Activated naive CD8-positive, alpha-beta T cell treated with anti-CD3 and anti-CD28 coated beads, Interleukin-2, amount 10 ng/mL, durations not matched to agents 7 days and 5 days (primary cell): ENCODE data around the gene CPT1B. TPM values are rescaled to one million over a fixed set of nuclear protein-coding genes. Genes with fewer than 3 reads are reported as not detected.

Experiments
- ATAC-seq: fragments of 150-1000 bp; cut with Tn5 transposase; one replicate; pipeline ENCODE4 v1.10.0; 2021; ENCODE audit warnings: low read depth, moderate library complexity
- POLR2A ChIA-PET: fragments of 350-600 bp; sonication (Branson Sonifier 250); formaldehyde crosslinking; loops from one replicate; lab custom pipeline; 2021; ENCODE audit warnings: antibody characterized with exemption; lab: Charles Lee
- DNase-seq: peaks from one replicate; pipeline ENCODE4 v3.0.0; 2021
- H3K27ac Mint-ChIP-seq: one replicate; pipeline ENCODE4 v1.8.0; 2022; ENCODE audit warnings: mild to moderate bottlenecking, mixed read lengths
- H3K27me3 Mint-ChIP-seq: one replicate; pipeline ENCODE4 v1.8.0; 2022; ENCODE audit warnings: mild to moderate bottlenecking, moderate library complexity, mixed read lengths
- H3K36me3 Mint-ChIP-seq: one replicate; pipeline ENCODE4 v1.8.0; 2021; ENCODE audit warnings: mild to moderate bottlenecking, mixed read lengths
- H3K4me1 Mint-ChIP-seq: one replicate; pipeline ENCODE4 v1.8.0; 2021; ENCODE audit warnings: mixed read lengths
- H3K4me3 Mint-ChIP-seq: one replicate; pipeline ENCODE4 v1.8.0; 2022; ENCODE audit warnings: mild to moderate bottlenecking, moderate library complexity, mixed read lengths
- H3K9me3 Mint-ChIP-seq: one replicate; pipeline ENCODE4 v1.8.0; 2021; ENCODE audit warnings: mixed read lengths
- total RNA-seq, 2 experiments: library from RNA; stranded (reverse); gene quantifications; one replicate each; pipeline ENCODE4 v1.2.3, GENCODE V29; 2021

CPT1B gene
- total RNA-seq, 2 experiments from 2014 or later: 85.2 to 95.4 TPM

- H3K27me3 Mint-ChIP-seq: no peaks in the 10 kb centered on the region
- peak overlapping the region; percentile 81 for H3K4me3 Mint-ChIP-seq
- H3K9me3 Mint-ChIP-seq: no peaks in the 10 kb centered on the region
- ATAC-seq (no peak), DNase-seq (no peak)
- H3K36me3 Mint-ChIP-seq: peaks cover 10% of the 10 kb centered on the region
- peaks cover 22% of the 10 kb centered on the region for H3K4me1 Mint-ChIP-seq
- POLR2A ChIA-PET: interaction anchor here (1.0 to 9.8 kb wide), 8 partner anchors 11 to 71 kb away, joined by 4 to 300 read pairs (median 39); partner anchors contain the start of genes CHKB, LMF2, NCAPH2 and SCO2
- peak overlapping the region; percentile 87 for H3K27ac Mint-ChIP-seq
Measured at GRCh38 chr22:50550395-50550794, 27.8 kb downstream of the CPT1B start.

GRCh38 chr22:50548921-50549790, 29.1 kb downstream of the CPT1B start:
- H3K4me1 Mint-ChIP-seq: peaks cover 32% of the 10 kb centered on the region
- peak overlapping the region; percentile 81 for H3K4me3 Mint-ChIP-seq
- ATAC-seq: peak; percentile 7
- H3K27me3 Mint-ChIP-seq: no peaks in the 10 kb centered on the region
- no peaks in the 10 kb centered on the region for H3K9me3 Mint-ChIP-seq
- POLR2A ChIA-PET: interaction anchor here (0.8 to 9.8 kb wide), 16 partner anchors 8 to 305 kb away, joined by 3 to 300 read pairs (median 8); partner anchors contain the start of genes CPT1B, LMF2, NCAPH2 and SCO2
- DNase-seq: no peak
- peak overlapping the region; percentile 91 for H3K27ac Mint-ChIP-seq
- peaks cover 10% of the 10 kb centered on the region for H3K36me3 Mint-ChIP-seq

- ATAC-seq (peak; percentile 36), DNase-seq (peak; percentile 82)
- Mint-ChIP-seq H3K36me3 (peaks cover 10% of the 10 kb centered on the region), H3K4me1 (peaks cover 32% of the 10 kb centered on the region), H3K27me3 (no peaks in the 10 kb centered on the region), H3K4me3 (peak overlapping the region; percentile 85), H3K9me3 (no peaks in the 10 kb centered on the region), H3K27ac (peak overlapping the region; percentile 94)
- POLR2A ChIA-PET: interaction anchor here (0.6 to 9.8 kb wide), 21 partner anchors 8 to 305 kb away, joined by 3 to 300 read pairs (median 7); partner anchors contain the start of genes CHKB, CPT1B, HDAC10 and LMF2
Measured at GRCh38 chr22:50548040-50548920, 29.9 kb downstream of the CPT1B start.

GRCh38 chr22:50547263-50547985, 30.8 kb downstream of the CPT1B start:
- Mint-ChIP-seq H3K9me3 (no peaks in the 10 kb centered on the region), H3K27me3 (no peaks in the 10 kb centered on the region), H3K4me1 (peaks cover 33% of the 10 kb centered on the region), H3K36me3 (peaks cover 13% of the 10 kb centered on the region), H3K27ac (peak overlapping the region; percentile 95), H3K4me3 (peak overlapping the region; percentile 87)
- DNase-seq (no peak), ATAC-seq (no peak)
- POLR2A ChIA-PET: interaction anchor here (0.8 to 9.8 kb wide), 15 partner anchors 8 to 297 kb away, joined by 3 to 300 read pairs (median 7); partner anchors contain the start of genes CHKB, CPT1B, HDAC10 and LMF2

GRCh38 chr22:50546326-50547262, 31.6 kb downstream of the CPT1B start:
- DNase-seq: no peak
- Mint-ChIP-seq H3K4me3 (peak overlapping the region; percentile 77), H3K4me1 (peaks cover 39% of the 10 kb centered on the region), H3K36me3 (peaks cover 16% of the 10 kb centered on the region), H3K27ac (peak overlapping the region; percentile 98), H3K9me3 (no peaks in the 10 kb centered on the region), H3K27me3 (no peaks in the 10 kb centered on the region)
- POLR2A ChIA-PET: interaction anchor here (0.7 to 9.8 kb wide), 11 partner anchors 7 to 74 kb away, joined by 3 to 300 read pairs (median 53); partner anchors contain the start of genes CHKB, LMF2, NCAPH2 and SCO2
- ATAC-seq: no peak

- peak; percentile 68 for DNase-seq
- ATAC-seq: peak; percentile 23
Measured at GRCh38 chr22:50545522-50546325, 32.5 kb downstream of the CPT1B start, which contains the start of gene KLHDC7B. KLHDC7B (plus strand) TSS chr22:50545899; CDS start chr22:50546244, 345 bp downstream.

GRCh38 chr22:50544746-50545253, 33.4 kb downstream of the CPT1B start:
- Mint-ChIP-seq H3K4me3 (peak overlapping the region; percentile 77), H3K36me3 (peaks cover 12% of the 10 kb centered on the region), H3K4me1 (peaks cover 45% of the 10 kb centered on the region), H3K27ac (peak overlapping the region; percentile 98), H3K27me3 (no peaks in the 10 kb centered on the region), H3K9me3 (no peaks in the 10 kb centered on the region)
- DNase-seq: peak; percentile 59
- POLR2A ChIA-PET: interaction anchor here (0.9 to 9.8 kb wide), 9 partner anchors 9 to 230 kb away, joined by 3 to 300 read pairs (median 11); partner anchors contain the start of genes ARSA, CHKB, LMF2 and NCAPH2
- peak; percentile 3 for ATAC-seq

More at GRCh38 chr22:50545522-50546325, 32.5 kb downstream of the CPT1B start, which contains the start of gene KLHDC7B:
- H3K4me3 Mint-ChIP-seq: peak within 1 kb of the TSS; percentile 77
- H3K9me3 Mint-ChIP-seq: no peaks in the 10 kb centered on the region
- no peaks in the 10 kb centered on the region for H3K27me3 Mint-ChIP-seq
- POLR2A ChIA-PET: interaction anchor here (0.6 to 9.8 kb wide), 12 partner anchors 10 to 124 kb away, joined by 3 to 300 read pairs (median 5); partner anchors contain the start of genes ARSA, CHKB, LMF2 and NCAPH2
- peaks cover 18% of the 10 kb centered on the region for H3K36me3 Mint-ChIP-seq
- peak within 1 kb of the TSS; percentile 98 for H3K27ac Mint-ChIP-seq
- H3K4me1 Mint-ChIP-seq: peaks cover 46% of the 10 kb centered on the region

GRCh38 chr22:50544078-50544745, 34.0 kb downstream of the CPT1B start:
- Mint-ChIP-seq H3K4me3 (peak overlapping the region; percentile 77), H3K36me3 (peaks cover 12% of the 10 kb centered on the region), H3K9me3 (no peaks in the 10 kb centered on the region), H3K4me1 (peaks cover 51% of the 10 kb centered on the region), H3K27ac (peak overlapping the region; percentile 98), H3K27me3 (no peaks in the 10 kb centered on the region)
- DNase-seq: peak; percentile 92
- POLR2A ChIA-PET: interaction anchor here (0.9 to 9.8 kb wide), 8 partner anchors 8 to 229 kb away, joined by 3 to 300 read pairs (median 12); partner anchors contain the start of genes CHKB, LMF2, NCAPH2 and SCO2
- ATAC-seq: peak; percentile 65

- DNase-seq: no peak
- peaks cover 2% of the 10 kb centered on the region for H3K9me3 Mint-ChIP-seq
- H3K36me3 Mint-ChIP-seq: peaks cover 19% of the 10 kb centered on the region
- no peak for ATAC-seq
- H3K27ac Mint-ChIP-seq: peak overlapping the region; percentile 94
- peaks cover 58% of the 10 kb centered on the region for H3K4me1 Mint-ChIP-seq
- H3K4me3 Mint-ChIP-seq: peak overlapping the region; percentile 1
- POLR2A ChIA-PET: interaction anchor here (0.8 to 7.8 kb wide), 4 partner anchors 11 to 79 kb away, joined by 3 to 142 read pairs (median 68); partner anchors contain the start of genes SCO2 and TYMP
- H3K27me3 Mint-ChIP-seq: no peaks in the 10 kb centered on the region
Measured at GRCh38 chr22:50542416-50542927, 35.8 kb downstream of the CPT1B start.
